ENCODE data around the gene CFAP299.

- no peak for TF ChIP-seq CTCF (IDR thresholded peaks at IDR 0.05; ENCODE audit: low read depth, low read length)
- no peak for TF ChIP-seq EZH2phosphoT487 (IDR thresholded peaks at IDR 0.05; ENCODE audit: low read depth)
Measured at GRCh38 chr4:80726471-80726870, 390.9 kb downstream of the CFAP299 start.

All from OCI-LY3 (cell line).